Coronary artery (tissue), 2 donors: Measurements from ENCODE around the gene ZNF780B.
A peak's percentile ranks its signal among the peaks of the same experiment; 100 is the strongest.

ENCODE experiments used
- DNase-seq: peaks from one replicate; pipeline ENCODE4 v3.0.0-alpha.2; 2017; ENCODE audit warnings: low spot score
- H3K27ac ChIP-seq, 2 donors: fragments of 200-600 bp; sonication (generic); one replicate each; pipeline ENCODE4 v1.5.1; 2016 to 2019
- H3K4me3 ChIP-seq: fragments of 200-600 bp; sonication (generic); 2 replicates; pipeline ENCODE4 v1.5.1; 2016; ENCODE audit warnings: mild to moderate bottlenecking, moderate library complexity
- CTCF ChIP-seq: fragments of 200-600 bp; sonication (generic); IDR thresholded peaks from one replicate; pipeline ENCODE4 v1.5.1; 2019; ENCODE audit warnings: antibody characterized with exemption

Gene ZNF780B

GRCh38 chr19:40078377-40078776 lies 22.3 kb upstream of the ZNF780B start:
- Histone ChIP-seq H3K4me3 (no peak overlapping the region), H3K27ac (no peak overlapping the region)
- no peak for TF ChIP-seq CTCF
- no peak for DNase-seq

- Histone ChIP-seq H3K27ac (no peak overlapping the region), H3K4me3 (no peak overlapping the region)
- no peak for DNase-seq
- no peak for TF ChIP-seq CTCF
Observed at GRCh38 chr19:40070058-40070457, 14.0 kb upstream of the ZNF780B start.

- no peak for TF ChIP-seq CTCF
- no peak for DNase-seq
- H3K4me3 ChIP-seq, result no peak overlapping the region
- H3K27ac ChIP-seq, result no peak overlapping the region
Observed at GRCh38 chr19:40059624-40060023, 3.6 kb upstream of the ZNF780B start.

GRCh38 chr19:40057166-40057565 lies 1.1 kb upstream of the ZNF780B start:
- H3K27ac ChIP-seq, result no peak overlapping the region
- DNase-seq, result no peak
- TF ChIP-seq CTCF, result no peak
- no peak overlapping the region for H3K4me3 ChIP-seq

GRCh38 chr19:40056505-40056904 lies 474 bp upstream of the ZNF780B start:
- Histone ChIP-seq H3K4me3 (peak overlapping the region; percentile 96), H3K27ac (peak overlapping the region in 1 of 2 donors; percentile 77)
- no peak for TF ChIP-seq CTCF
- no peak for DNase-seq

- DNase-seq, result no peak
- H3K4me3 ChIP-seq, result peak overlapping the region; percentile 96
- no peak for TF ChIP-seq CTCF
- H3K27ac ChIP-seq, result peak overlapping the region in 1 of 2 donors; percentile 77
Observed at GRCh38 chr19:40055049-40055448, 982 bp downstream of the ZNF780B start.

- no peak for DNase-seq
- H3K27ac ChIP-seq, result no peak overlapping the region
- peak overlapping the region; percentile 96 for H3K4me3 ChIP-seq
- no peak for TF ChIP-seq CTCF
Observed at GRCh38 chr19:40054632-40055031, 1.4 kb downstream of the ZNF780B start.
